ENCODE results near the gene CNTFR. TPM values are rescaled to one million over a fixed set of nuclear protein-coding genes. Genes with fewer than 3 reads are reported as not detected.

The CNTFR gene
- total and polyA plus RNA-seq, 2 experiments from 2014 or later, result 0.73 to 1.9 TPM

DNA sequence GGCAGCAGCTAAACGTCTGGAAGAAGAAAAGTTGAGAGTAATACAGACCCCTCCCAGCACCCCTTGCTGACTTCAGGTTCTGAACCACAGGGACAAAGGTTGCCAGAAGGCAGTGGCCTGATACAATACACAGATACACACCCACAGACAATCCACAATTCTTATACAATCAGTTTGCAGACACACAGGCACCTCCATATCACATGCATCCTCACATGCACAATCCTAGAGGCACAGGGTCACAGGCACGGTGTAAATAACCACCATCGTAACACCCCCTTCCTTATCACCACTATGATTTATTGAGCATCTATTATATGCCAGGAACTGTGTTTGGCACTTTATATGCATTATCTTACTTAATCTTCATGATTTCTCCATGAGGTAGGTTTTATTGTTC is 8.2 kb downstream of the CNTFR start (continued):
- TF ChIP-seq, protein P1, sequence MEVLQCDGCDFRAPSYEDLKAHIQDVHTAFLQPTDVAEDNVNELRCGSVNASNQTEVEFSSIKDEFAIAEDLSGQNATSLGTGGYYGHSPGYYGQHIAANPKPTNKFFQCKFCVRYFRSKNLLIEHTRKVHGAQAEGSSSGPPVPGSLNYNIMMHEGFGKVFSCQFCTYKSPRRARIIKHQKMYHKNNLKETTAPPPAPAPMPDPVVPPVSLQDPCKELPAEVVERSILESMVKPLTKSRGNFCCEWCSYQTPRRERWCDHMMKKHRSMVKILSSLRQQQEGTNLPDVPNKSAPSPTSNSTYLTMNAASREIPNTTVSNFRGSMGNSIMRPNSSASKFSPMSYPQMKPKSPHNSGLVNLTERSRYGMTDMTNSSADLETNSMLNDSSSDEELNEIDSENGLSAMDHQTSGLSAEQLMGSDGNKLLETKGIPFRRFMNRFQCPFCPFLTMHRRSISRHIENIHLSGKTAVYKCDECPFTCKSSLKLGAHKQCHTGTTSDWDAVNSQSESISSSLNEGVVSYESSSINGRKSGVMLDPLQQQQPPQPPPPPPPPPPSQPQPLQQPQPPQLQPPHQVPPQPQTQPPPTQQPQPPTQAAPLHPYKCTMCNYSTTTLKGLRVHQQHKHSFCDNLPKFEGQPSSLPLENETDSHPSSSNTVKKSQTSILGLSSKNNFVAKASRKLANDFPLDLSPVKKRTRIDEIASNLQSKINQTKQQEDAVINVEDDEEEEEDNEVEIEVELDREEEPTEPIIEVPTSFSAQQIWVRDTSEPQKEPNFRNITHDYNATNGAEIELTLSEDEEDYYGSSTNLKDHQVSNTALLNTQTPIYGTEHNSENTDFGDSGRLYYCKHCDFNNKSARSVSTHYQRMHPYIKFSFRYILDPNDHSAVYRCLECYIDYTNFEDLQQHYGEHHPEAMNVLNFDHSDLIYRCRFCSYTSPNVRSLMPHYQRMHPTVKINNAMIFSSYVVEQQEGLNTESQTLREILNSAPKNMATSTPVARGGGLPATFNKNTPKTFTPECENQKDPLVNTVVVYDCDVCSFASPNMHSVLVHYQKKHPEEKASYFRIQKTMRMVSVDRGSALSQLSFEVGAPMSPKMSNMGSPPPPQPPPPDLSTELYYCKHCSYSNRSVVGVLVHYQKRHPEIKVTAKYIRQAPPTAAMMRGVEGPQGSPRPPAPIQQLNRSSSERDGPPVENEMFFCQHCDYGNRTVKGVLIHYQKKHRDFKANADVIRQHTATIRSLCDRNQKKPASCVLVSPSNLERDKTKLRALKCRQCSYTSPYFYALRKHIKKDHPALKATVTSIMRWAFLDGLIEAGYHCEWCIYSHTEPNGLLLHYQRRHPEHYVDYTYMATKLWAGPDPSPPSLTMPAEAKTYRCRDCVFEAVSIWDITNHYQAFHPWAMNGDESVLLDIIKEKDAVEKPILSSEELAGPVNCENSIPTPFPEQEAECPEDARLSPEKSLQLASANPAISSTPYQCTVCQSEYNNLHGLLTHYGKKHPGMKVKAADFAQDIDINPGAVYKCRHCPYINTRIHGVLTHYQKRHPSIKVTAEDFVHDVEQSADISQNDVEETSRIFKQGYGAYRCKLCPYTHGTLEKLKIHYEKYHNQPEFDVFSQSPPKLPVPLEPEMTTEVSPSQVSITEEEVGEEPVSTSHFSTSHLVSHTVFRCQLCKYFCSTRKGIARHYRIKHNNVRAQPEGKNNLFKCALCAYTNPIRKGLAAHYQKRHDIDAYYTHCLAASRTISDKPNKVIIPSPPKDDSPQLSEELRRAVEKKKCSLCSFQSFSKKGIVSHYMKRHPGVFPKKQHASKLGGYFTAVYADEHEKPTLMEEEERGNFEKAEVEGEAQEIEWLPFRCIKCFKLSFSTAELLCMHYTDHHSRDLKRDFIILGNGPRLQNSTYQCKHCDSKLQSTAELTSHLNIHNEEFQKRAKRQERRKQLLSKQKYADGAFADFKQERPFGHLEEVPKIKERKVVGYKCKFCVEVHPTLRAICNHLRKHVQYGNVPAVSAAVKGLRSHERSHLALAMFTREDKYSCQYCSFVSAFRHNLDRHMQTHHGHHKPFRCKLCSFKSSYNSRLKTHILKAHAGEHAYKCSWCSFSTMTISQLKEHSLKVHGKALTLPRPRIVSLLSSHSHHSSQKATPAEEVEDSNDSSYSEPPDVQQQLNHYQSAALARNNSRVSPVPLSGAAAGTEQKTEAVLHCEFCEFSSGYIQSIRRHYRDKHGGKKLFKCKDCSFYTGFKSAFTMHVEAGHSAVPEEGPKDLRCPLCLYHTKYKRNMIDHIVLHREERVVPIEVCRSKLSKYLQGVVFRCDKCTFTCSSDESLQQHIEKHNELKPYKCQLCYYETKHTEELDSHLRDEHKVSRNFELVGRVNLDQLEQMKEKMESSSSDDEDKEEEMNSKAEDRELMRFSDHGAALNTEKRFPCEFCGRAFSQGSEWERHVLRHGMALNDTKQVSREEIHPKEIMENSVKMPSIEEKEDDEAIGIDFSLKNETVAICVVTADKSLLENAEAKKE (CRISPR knock-in tag; IDR thresholded peaks at IDR 0.05), result no peak
- TF ChIP-seq CTCF (conservative IDR thresholded peaks at IDR 0.05; ENCODE audit: low read depth in 2 of 2) (no peak), POLR2AphosphoS5 (IDR thresholded peaks at IDR 0.05; ENCODE audit: low read depth) (no peak)

- Histone ChIP-seq H3K4me1 (ENCODE audit: insufficient read depth) (peaks cover 41% of the 10 kb centered on the region), H2AFZ (no peak overlapping the region), H3K27me3 (ENCODE audit: insufficient read depth) (peaks cover 95% of the 10 kb centered on the region), H3K9me2 (ENCODE audit: insufficient read depth) (no peaks in the 10 kb centered on the region), H3K4me3 (0 out of 2 replicates have a peak overlapping the region, but pooled peaks have one; percentile 62), H3K27ac (ENCODE audit: low read depth) (no peak overlapping the region), H3K79me2 (replicated peaks; ENCODE audit: insufficient read depth) (no peaks in the 10 kb centered on the region), H3K36me3 (ENCODE audit: insufficient read depth) (no peaks in the 10 kb centered on the region), H3K4me2 (peak overlapping the region; percentile 90), H4K20me1 (replicated peaks; ENCODE audit: insufficient read depth) (peaks cover 7% of the 10 kb centered on the region; the same call in 1 of the 2 replicates), H3F3A (replicated peaks; ENCODE audit: low read depth) (peaks cover 11% of the 10 kb centered on the region; the same call in 1 of the 2 replicates)
- no peak for ATAC-seq
- H3K27me3 Mint-ChIP-seq (ENCODE audit: insufficient read depth, low read depth, poor library complexity), result peaks cover 70% of the 10 kb centered on the region
- peaks cover 44% of the 10 kb centered on the region for H3K4me1 Mint-ChIP-seq
- no peaks in the 10 kb centered on the region for H3K36me3 Mint-ChIP-seq (ENCODE audit: low read depth)
- TF ChIP-seq EZH2 (IDR thresholded peaks at IDR 0.05; ENCODE audit: low read depth, unreplicated experiment) (peak; percentile 30), NANOG (IDR thresholded peaks at IDR 0.05; ENCODE audit: borderline replicate concordance) (no peak), STAT1 (IDR thresholded peaks at IDR 0.05; ENCODE audit: unreplicated experiment) (no peak)
- peak; percentile 48 for DNase-seq (ENCODE audit: low spot score)
- H3K27ac Mint-ChIP-seq, result no peak overlapping the region
- peak overlapping the region; percentile 46; the same call in 1 of the 3 replicates for H3K4me3 Mint-ChIP-seq
- no peaks in the 10 kb centered on the region for H3K9me3 Mint-ChIP-seq
Observed at GRCh38 chr9:34580358-34580757, 9.2 kb downstream of the CNTFR start.

Measured in GM23338 (cell line).